ENCODE results near the gene DCN.

Gene DCN

GRCh38 chr12:91183551-91183950 is 934 bp upstream of the DCN start:
- no peak for DNase-seq

DNA sequence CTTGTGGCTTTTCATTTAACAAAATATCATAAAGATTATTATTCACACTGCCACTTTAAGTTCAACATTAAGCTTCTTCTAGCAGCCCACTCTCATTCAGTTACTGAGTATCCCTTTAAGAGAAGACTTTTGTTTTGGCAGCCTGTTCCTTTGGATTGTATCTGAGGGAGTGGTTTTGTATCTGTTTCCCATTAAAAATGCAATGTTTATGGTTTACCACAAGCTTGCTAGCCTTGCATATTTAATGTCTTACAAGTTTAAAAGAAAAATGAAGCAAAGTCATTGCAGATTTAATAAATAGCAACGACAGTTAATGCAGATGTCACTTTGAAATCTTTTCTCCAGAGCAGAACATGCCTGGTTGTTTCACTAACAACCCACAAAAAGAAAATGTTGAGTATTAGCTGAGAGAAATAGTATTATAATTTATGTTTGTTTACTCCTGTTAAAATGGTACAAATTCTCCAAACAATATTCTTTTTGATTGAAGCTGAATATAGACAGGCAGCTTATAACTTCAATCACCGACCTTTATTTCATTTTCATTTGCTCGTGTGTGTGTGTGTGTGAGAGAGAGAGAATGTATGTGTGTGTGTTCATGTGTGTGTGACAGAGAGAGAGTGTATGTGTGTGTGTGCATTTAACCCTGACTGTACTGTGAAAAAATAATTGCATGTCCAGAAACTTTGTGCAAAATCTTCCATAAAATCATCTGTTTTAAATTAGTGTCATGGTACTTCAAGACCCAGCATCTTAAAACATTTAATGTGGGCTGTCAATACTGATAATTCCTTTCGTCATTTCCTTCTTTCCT is 1.8 kb downstream of the DCN start:
- no peak for DNase-seq

GRCh38 chr12:91179966-91180561 is 2.6 kb downstream of the DCN start:
- DNase-seq, result no peak

- no peak for DNase-seq
Observed at GRCh38 chr12:91179315-91179714, 3.3 kb downstream of the DCN start.

- no peak for DNase-seq
Observed at GRCh38 chr12:91178781-91179180, 3.8 kb downstream of the DCN start.

GRCh38 chr12:91178139-91178561 is 4.5 kb downstream of the DCN start:
- no peak for DNase-seq

DNA sequence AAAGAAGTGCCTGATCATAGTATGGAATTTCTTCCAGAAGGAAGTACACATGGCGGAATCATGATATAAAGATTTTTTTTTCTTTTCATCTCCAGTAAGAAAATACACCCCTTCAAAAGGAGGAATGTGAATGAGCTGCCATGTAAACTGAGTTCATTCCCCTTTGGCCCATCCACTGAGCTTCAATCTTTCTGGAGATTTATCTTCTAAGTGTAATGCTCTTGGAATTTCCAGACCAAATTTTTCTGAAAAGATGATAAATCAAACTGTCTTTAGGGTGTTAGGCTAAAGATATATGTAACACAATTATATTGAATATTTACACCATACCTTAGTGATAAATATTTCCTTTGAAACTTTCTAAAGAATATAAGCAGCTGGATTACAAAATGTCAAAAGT is 5.2 kb downstream of the DCN start:
- no peak for DNase-seq

- no peak for DNase-seq
Observed at GRCh38 chr12:91176915-91177314, 5.7 kb downstream of the DCN start.

GRCh38 chr12:91176358-91176757 is 6.3 kb downstream of the DCN start:
- DNase-seq, result no peak

DNA sequence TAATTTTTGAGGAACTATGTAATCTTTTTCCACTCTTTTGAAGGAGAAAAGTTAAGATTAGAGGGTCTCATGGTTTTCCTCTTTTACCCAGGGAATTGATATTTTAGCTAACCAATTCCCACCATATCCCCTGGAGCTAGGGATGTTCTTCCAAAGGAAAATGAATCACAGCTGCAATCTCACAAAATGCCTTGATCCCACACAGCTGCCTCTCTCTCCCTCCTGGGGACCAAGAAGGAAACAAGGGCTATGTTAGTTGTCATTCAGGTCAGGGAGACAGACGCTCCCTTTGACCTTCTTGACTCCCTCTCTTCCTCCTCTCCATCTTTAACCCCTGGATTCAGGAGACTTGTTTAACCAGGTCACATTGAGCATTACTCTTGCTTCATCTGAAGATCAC is 9.5 kb downstream of the DCN start:
- DNase-seq, result no peak

DNA sequence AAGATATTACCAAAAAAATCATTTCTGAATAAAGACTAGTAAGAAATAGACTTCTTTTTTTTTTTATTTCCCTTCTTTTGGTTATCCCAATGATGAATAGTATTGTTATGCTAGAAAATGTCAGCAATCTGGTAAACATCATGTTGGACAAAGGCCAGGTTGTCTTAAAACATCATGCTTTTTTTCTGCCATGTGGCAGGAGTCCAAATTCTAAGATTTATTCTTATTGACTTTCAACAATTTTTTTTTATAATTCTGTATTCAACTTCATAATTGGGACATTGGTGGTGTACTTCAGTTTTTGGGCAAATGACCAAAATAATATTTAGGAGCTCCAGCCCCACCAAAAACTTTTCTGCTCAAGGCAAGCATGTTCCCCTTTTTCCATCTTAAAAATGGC is 10.5 kb downstream of the DCN start:
- DNase-seq, result no peak

- no peak for DNase-seq
Observed at GRCh38 chr12:91171476-91171875, 11.1 kb downstream of the DCN start.

DNA sequence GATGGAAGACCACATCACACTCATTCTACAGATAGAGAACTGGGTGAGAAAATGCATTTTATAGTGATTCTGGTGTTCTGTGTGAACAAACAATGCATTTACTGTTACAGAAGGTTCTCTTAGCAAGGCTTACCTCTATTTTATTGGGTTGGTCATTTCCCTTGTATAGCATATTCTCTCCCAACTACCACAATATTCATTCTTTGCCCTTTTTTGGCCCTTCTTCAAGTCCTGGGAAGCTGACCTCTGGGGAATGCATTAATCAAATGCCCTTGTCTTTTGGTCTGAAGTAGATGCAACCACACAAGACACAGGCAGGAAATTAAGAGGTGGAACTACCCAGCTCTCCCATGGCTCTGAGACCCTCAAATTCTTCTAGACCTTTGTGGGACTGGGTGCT is 19.5 kb downstream of the DCN start:
- DNase-seq, result no peak

DNA sequence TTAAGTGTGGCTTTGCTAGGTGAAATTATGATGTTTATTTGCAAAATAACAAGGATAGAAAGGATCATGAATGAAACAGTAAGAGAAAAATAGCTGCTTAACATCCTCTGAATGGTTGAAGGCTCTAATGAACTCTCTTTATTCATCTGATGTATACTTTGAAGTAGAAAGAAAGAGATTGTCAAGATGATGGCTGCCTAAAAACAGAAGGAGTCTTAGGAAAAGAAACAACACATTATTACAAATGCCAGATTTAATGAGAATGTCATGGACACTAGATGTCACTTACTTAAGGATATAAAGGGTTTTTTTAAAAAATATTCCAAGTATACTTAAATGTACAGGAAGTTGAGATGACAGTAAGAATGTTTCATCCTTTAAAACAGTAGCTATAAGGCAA is 21.6 kb downstream of the DCN start:
- no peak for DNase-seq

DNA sequence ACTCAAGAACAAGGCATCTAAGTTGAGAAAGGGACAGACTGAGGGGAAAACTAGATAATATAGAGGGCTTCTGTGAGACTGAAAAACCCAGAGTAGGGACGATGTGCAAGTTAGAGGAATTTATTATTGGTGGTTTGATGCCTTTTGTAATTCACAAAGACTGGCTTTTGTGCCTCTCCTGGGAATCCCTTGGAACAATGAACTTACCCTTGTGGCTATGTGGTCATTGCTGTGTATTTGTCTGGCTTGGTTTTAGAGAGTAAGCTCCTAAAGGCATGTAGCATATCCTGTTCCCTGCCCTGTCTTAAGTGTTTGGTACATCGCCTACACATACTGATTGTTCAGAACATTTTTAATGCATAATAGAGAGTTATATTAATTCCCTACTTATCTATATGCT is 26.6 kb downstream of the DCN start:
- no peak for DNase-seq

DNA sequence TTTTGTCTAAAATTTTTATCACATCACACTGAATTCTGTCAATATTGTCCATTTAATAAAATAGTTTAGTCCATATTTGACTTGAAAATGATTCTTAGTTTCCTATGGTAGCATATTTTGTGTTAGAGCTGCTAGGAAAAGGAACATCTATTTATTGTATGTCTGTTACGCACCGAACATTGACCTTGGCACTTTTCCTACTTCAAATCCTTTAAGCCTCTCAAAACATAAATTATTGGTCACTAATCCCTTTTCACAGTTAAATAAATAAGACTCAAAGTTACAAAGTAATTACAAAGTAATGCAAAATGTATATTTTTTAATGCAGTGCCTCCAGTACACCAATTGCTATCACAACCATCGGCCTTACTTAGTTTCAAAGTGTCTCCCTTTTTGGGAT is 28.5 kb downstream of the DCN start:
- DNase-seq, result no peak

GRCh38 chr12:91144053-91144452 is 38.6 kb downstream of the DCN start:
- no peak for DNase-seq

- no peak for DNase-seq
Observed at GRCh38 chr12:91143206-91143605, 39.4 kb downstream of the DCN start.

- DNase-seq, result no peak
Observed at GRCh38 chr12:91142221-91142631, 40.4 kb downstream of the DCN start.

GRCh38 chr12:91140026-91140931 is 42.3 kb downstream of the DCN start:
- DNase-seq, result no peak

GRCh38 chr12:91139286-91139685 is 43.3 kb downstream of the DCN start:
- no peak for DNase-seq

GRCh38 chr12:91138337-91138920 is 44.2 kb downstream of the DCN start:
- no peak for DNase-seq

GRCh38 chr12:91133871-91134270 is 48.7 kb downstream of the DCN start:
- no peak for DNase-seq

Measured in activated T-cell treated with anti-CD3 and anti-CD28 coated beads, Interleukin-2, amount 50 U/mL, for 1 hour (primary cell).